Vagina (tissue), 2 donors: ENCODE measurements around the gene RFWD3. TPM values are rescaled to one million over a fixed set of nuclear protein-coding genes. Genes with fewer than 3 reads are reported as not detected.

Experiments
- DNase-seq, 2 donors: peaks; one replicate each; pipeline ENCODE4 v3.0.0-alpha.2; 2017; ENCODE audit errors: extremely low spot score in 2 of 2
- H3K27ac ChIP-seq: fragments of 200-600 bp; sonication (generic); one replicate; pipeline ENCODE4 v1.5.1; 2019
- H3K27me3 ChIP-seq: fragments of 200-600 bp; sonication (generic); one replicate; pipeline ENCODE4 v1.5.1; 2019
- H3K36me3 ChIP-seq, 2 donors: fragments of 200-600 bp; sonication (generic); one replicate each; pipeline ENCODE4 v1.5.1; 2017 to 2019
- H3K4me1 ChIP-seq: fragments of 200-600 bp; sonication (generic); one replicate; pipeline ENCODE4 v1.5.1; 2019
- H3K4me3 ChIP-seq, 2 donors: fragments of 200-600 bp; sonication (generic); 1 replicate in 1 of 2; 2 replicates in 1 of 2; pipeline ENCODE4 v1.5.1; 2016 to 2019
- H3K9me3 ChIP-seq: fragments of 200-600 bp; sonication (generic); one replicate; pipeline ENCODE4 v1.5.1; 2019
- CTCF ChIP-seq, 3 experiments: fragments of 450-650 bp in 2 of 3; fragments of 200-600 bp in 1 of 3; sonication (generic) in 1 of 3; IDR thresholded peaks; one replicate each; pipeline ENCODE4 v1.5.1; 2017 to 2019; ENCODE audit warnings: antibody characterized with exemption in 3 of 3, mild to moderate bottlenecking in 2 of 3, moderate library complexity in 2 of 3
- POLR2A ChIP-seq, 2 donors: fragments of 450-650 bp; IDR thresholded peaks; one replicate each; pipeline ENCODE4 v1.6.1; 2017; ENCODE audit warnings: antibody characterized with exemption in 2 of 2, mild to moderate bottlenecking in 2 of 2, moderate library complexity in 2 of 2
- POLR2AphosphoS5 ChIP-seq, 2 donors: sonication (generic); formaldehyde crosslinking; IDR thresholded peaks; one replicate each; pipeline ENCODE4 v1.9.0; 2017; ENCODE audit warnings: antibody characterized with exemption in 2 of 2, mild to moderate bottlenecking in 2 of 2, low read depth in 1 of 2; ENCODE audit not compliant: insufficient read depth in 1 of 2
- intact Hi-C: fragments of 100-400 bp; cut with DNase I; formaldehyde crosslinking; loops from one replicate; pipeline ENCODE4 v1.15.1; 2023
- total RNA-seq: library from RNA; depleted of rRNA; stranded (reverse); fragments of >200 nt; gene quantifications from one replicate; pipeline ENCODE4 v1.2.3, GENCODE V29; 2016

Gene RFWD3
- total RNA-seq, 1 donor from 2014 or later, result 36.3 TPM

GRCh38 chr16:74649839-74650504 lies 16.7 kb downstream of the RFWD3 start:
- Histone ChIP-seq H3K27ac (no peak overlapping the region), H3K4me3 (no peak overlapping the region), H3K27me3 (no peaks in the 10 kb centered on the region), H3K4me1 (peaks cover 4% of the 10 kb centered on the region), H3K36me3 (peaks cover 0 to 55% of the 10 kb centered on the region in 2 donors), H3K9me3 (no peaks in the 10 kb centered on the region)
- DNase-seq, result no peak
- intact Hi-C loops, result no loop called here
- TF ChIP-seq POLR2A (IDR thresholded peaks at IDR 0.05) (no peak), CTCF (IDR thresholded peaks at IDR 0.05) (no peak), POLR2AphosphoS5 (IDR thresholded peaks at IDR 0.05; ENCODE audit: insufficient read depth in 1 of 2, low read depth in 1 of 2) (no peak)

DNA sequence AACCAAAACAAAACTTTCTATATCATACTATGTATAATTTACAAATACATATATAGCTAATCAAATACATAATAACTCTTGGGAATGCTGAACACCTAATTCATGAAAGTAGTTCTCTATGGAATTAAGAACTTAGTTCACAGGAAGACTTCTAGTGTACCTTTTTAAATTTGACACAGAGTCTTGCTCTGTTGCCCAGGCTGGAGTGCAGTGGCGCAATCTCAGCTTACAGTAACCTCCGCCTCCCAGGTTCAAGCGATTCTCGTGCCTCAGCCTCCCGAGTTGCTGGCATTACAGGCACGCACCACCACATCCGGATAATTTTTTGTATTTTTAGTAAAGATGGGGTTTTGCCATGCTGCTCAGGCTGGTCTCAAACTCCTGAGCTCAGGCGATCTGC lies 24.7 kb downstream of the RFWD3 start:
- no peaks in the 10 kb centered on the region for H3K9me3 ChIP-seq
- intact Hi-C loops, result no loop called here
- peaks cover 0 to 45% of the 10 kb centered on the region in 2 donors for H3K36me3 ChIP-seq

GRCh38 chr16:74637742-74638453 lies 28.8 kb downstream of the RFWD3 start:
- no peak for DNase-seq
- no peak overlapping the region for H3K4me3 ChIP-seq
- intact Hi-C loops, result no loop called here
- H3K36me3 ChIP-seq, result peaks cover 0 to 21% of the 10 kb centered on the region in 2 donors
- no peak overlapping the region for H3K27ac ChIP-seq
- no peaks in the 10 kb centered on the region for H3K9me3 ChIP-seq
- no peaks in the 10 kb centered on the region for H3K4me1 ChIP-seq
- no peak for TF ChIP-seq POLR2AphosphoS5 (IDR thresholded peaks at IDR 0.05; ENCODE audit: insufficient read depth in 1 of 2, low read depth in 1 of 2)
- TF ChIP-seq POLR2A (IDR thresholded peaks at IDR 0.05), result no peak
- no peak for TF ChIP-seq CTCF (IDR thresholded peaks at IDR 0.05)
- H3K27me3 ChIP-seq, result no peaks in the 10 kb centered on the region

More for the DNA sequence above, 24.7 kb downstream of the RFWD3 start:
- TF ChIP-seq POLR2A (IDR thresholded peaks at IDR 0.05), result no peak
- no peak for TF ChIP-seq POLR2AphosphoS5 (IDR thresholded peaks at IDR 0.05; ENCODE audit: insufficient read depth in 1 of 2, low read depth in 1 of 2)
- TF ChIP-seq CTCF (IDR thresholded peaks at IDR 0.05), result no peak
- Histone ChIP-seq H3K27ac (no peak overlapping the region), H3K4me3 (no peak overlapping the region), H3K27me3 (no peaks in the 10 kb centered on the region), H3K4me1 (no peaks in the 10 kb centered on the region)
- DNase-seq, result no peak

- intact Hi-C loops, result no loop called here
- Histone ChIP-seq H3K36me3 (peaks cover 0 to 41% of the 10 kb centered on the region in 2 donors), H3K27me3 (no peaks in the 10 kb centered on the region), H3K4me3 (no peak overlapping the region), H3K4me1 (no peaks in the 10 kb centered on the region), H3K9me3 (no peaks in the 10 kb centered on the region), H3K27ac (no peak overlapping the region)
- no peak for DNase-seq
- TF ChIP-seq POLR2AphosphoS5 (IDR thresholded peaks at IDR 0.05; ENCODE audit: insufficient read depth in 1 of 2, low read depth in 1 of 2), result no peak
Observed at GRCh38 chr16:74635303-74635702, 31.4 kb downstream of the RFWD3 start.

- Histone ChIP-seq H3K4me1 (no peaks in the 10 kb centered on the region), H3K36me3 (peaks cover 0 to 50% of the 10 kb centered on the region in 2 donors), H3K27me3 (no peaks in the 10 kb centered on the region), H3K4me3 (no peak overlapping the region), H3K9me3 (no peaks in the 10 kb centered on the region), H3K27ac (no peak overlapping the region)
- no peak for DNase-seq
- intact Hi-C loops, result no loop called here
- TF ChIP-seq CTCF (IDR thresholded peaks at IDR 0.05), result no peak
- TF ChIP-seq POLR2A (IDR thresholded peaks at IDR 0.05), result no peak
- no peak for TF ChIP-seq POLR2AphosphoS5 (IDR thresholded peaks at IDR 0.05; ENCODE audit: insufficient read depth in 1 of 2, low read depth in 1 of 2)
Observed at GRCh38 chr16:74633686-74634085, 33.0 kb downstream of the RFWD3 start.
